UCSD-AML1 (cell line): Measurements from ENCODE around the gene XAB2.

Experiments
- DNase-seq: peaks from one replicate; lab custom pipeline; 2025; ENCODE audit not compliant: unreplicated experiment; lab: John Stamatoyannopoulos, UW

XAB2 gene

GRCh38 chr19:7612282-7613274, 16.8 kb downstream of the XAB2 start:
- no peak for DNase-seq

GRCh38 chr19:7611541-7612279, 17.6 kb downstream of the XAB2 start:
- DNase-seq, result no peak

GRCh38 chr19:7610491-7611240, 18.7 kb downstream of the XAB2 start:
- DNase-seq, result no peak

- DNase-seq, result no peak
Measured at GRCh38 chr19:7607874-7608560, 21.3 kb downstream of the XAB2 start.

- no peak for DNase-seq
Measured at GRCh38 chr19:7607212-7607873, 22.0 kb downstream of the XAB2 start.

GRCh38 chr19:7606289-7606688, 23.1 kb downstream of the XAB2 start:
- DNase-seq, result no peak

GRCh38 chr19:7605490-7606222, 23.7 kb downstream of the XAB2 start:
- peak; percentile 26 for DNase-seq

- no peak for DNase-seq
Measured at GRCh38 chr19:7603919-7604318, 25.4 kb downstream of the XAB2 start.

GRCh38 chr19:7602935-7603497, 26.3 kb downstream of the XAB2 start:
- DNase-seq, result no peak

- DNase-seq, result no peak
Measured at GRCh38 chr19:7602240-7602934, 27.0 kb downstream of the XAB2 start.

GRCh38 chr19:7600721-7601120, 28.6 kb downstream of the XAB2 start:
- DNase-seq, result no peak

GRCh38 chr19:7598180-7598579, 31.2 kb downstream of the XAB2 start:
- DNase-seq, result no peak

- no peak for DNase-seq
Measured at GRCh38 chr19:7597689-7598088, 31.7 kb downstream of the XAB2 start.

GRCh38 chr19:7596211-7596937, 33.0 kb downstream of the XAB2 start:
- no peak for DNase-seq

GRCh38 chr19:7595466-7596133, 33.7 kb downstream of the XAB2 start, which contains the start of gene CAMSAP3:
CAMSAP3 (plus strand) TSS chr19:7595863; CDS start chr19:7596003, 140 bp downstream.
- no peak for DNase-seq

GRCh38 chr19:7590256-7590655, 39.1 kb downstream of the XAB2 start:
- DNase-seq, result no peak

- DNase-seq, result no peak
Measured at GRCh38 chr19:7589822-7590221, 39.5 kb downstream of the XAB2 start.
